Sigmoid colon (tissue), 7 donors: ENCODE results near the gene NRF1. TPM values are rescaled to one million over a fixed set of nuclear protein-coding genes. Genes with fewer than 3 reads are reported as not detected.

ENCODE experiments used
- DNase-seq: peaks from one replicate; pipeline ENCODE4 v3.0.0-alpha.2; 2019
- H3K27ac ChIP-seq, 4 donors: fragments of 200-600 bp; sonication (generic); one replicate each; pipeline ENCODE4 v1.5.1; 2016 to 2019; ENCODE audit warnings: mild to moderate bottlenecking in 1 of 4
- H3K27me3 ChIP-seq, 3 donors: fragments of 200-600 bp; sonication (generic); one replicate each; pipeline ENCODE4 v1.5.1; 2019; ENCODE audit warnings: mild to moderate bottlenecking in 1 of 3
- H3K36me3 ChIP-seq, 4 donors: fragments of 200-600 bp; sonication (generic); one replicate each; pipeline ENCODE4 v1.5.1; 2016 to 2019
- H3K4me1 ChIP-seq, 4 donors: fragments of 200-600 bp; sonication (generic); one replicate each; pipeline ENCODE4 v1.5.1; 2017 to 2019
- H3K4me3 ChIP-seq, 4 donors: fragments of 200-600 bp; sonication (generic); one replicate each; pipeline ENCODE4 v1.5.1; 2017 to 2019; ENCODE audit warnings: mild to moderate bottlenecking in 2 of 4, moderate library complexity in 1 of 4
- H3K9me3 ChIP-seq, 4 donors: fragments of 200-600 bp in 3 of 4; sonication (generic) in 3 of 4; one replicate each; pipeline versions ENCODE4 v1.5.1 to v1.6.1; 2013 to 2019
- CTCF ChIP-seq, 4 experiments: fragments of 450-650 bp in 3 of 4; fragments of 200-600 bp in 1 of 4; IDR thresholded peaks; one replicate each; pipeline ENCODE4 v1.5.1; 2016 to 2019; ENCODE audit warnings: antibody characterized with exemption in 4 of 4, mild to moderate bottlenecking in 3 of 4, moderate library complexity in 2 of 4
- EP300 ChIP-seq, 4 donors: sonication (generic); formaldehyde crosslinking; IDR thresholded peaks; one replicate each; pipeline ENCODE4 v1.6.1; 2017; ENCODE audit warnings: antibody characterized with exemption in 4 of 4
- POLR2A ChIP-seq, 2 donors: fragments of 450-650 bp; IDR thresholded peaks; one replicate each; pipeline ENCODE4 v1.6.1; 2016; ENCODE audit warnings: antibody characterized with exemption in 2 of 2, mild to moderate bottlenecking in 2 of 2, moderate library complexity in 2 of 2
- POLR2AphosphoS5 ChIP-seq, 4 donors: sonication (generic); formaldehyde crosslinking; IDR thresholded peaks; one replicate each; pipeline ENCODE4 v1.6.1; 2017; ENCODE audit warnings: antibody characterized with exemption in 4 of 4
- WGBS, 2 donors: extraction: QIAGEN DNeasy Blood & Tissue Kit; methylation state at CpG; one replicate each; pipeline ENCODE4 v1.1.7; 2013; 5-methylcytosine and 5-hydroxymethylcytosine counted together
- intact Hi-C: fragments of 100-400 bp; cut with DNase I; formaldehyde crosslinking; loops from one replicate; pipeline ENCODE4 v1.15.1; 2023
- polyA plus RNA-seq, 3 donors: library from polyadenylated mRNA; stranded (reverse); fragments of 200-250 nt; gene quantifications; one replicate each; pipeline ENCODE4 v1.2.3, GENCODE V29; 2013
- total RNA-seq, 4 donors: library from RNA; depleted of rRNA; stranded (reverse); fragments of >200 nt; gene quantifications; one replicate each; pipeline ENCODE4 v1.1.0, GENCODE V29; 2016
- donor health status: healthy with polysubstance abuse.
- donor health status: Bipolar disorder and iron deficiency.
- donor health status: healthy.

The NRF1 gene
- total and polyA plus RNA-seq, 7 donors, result 4.8 to 18.1 (median 15.0) TPM

GRCh38 chr7:129767120-129768015 is 155.8 kb downstream of the NRF1 start:
- TF ChIP-seq EP300 (IDR thresholded peaks at IDR 0.05) (no peak), POLR2A (IDR thresholded peaks at IDR 0.05) (no peak), POLR2AphosphoS5 (IDR thresholded peaks at IDR 0.05) (no peak), CTCF (IDR thresholded peaks at IDR 0.05) (no peak)
- 84 to 86% methylated on average over 12 of the region's 12 CpGs for WGBS, 2 donors
- DNase-seq, result no peak
- Histone ChIP-seq H3K9me3 (no peaks in the 10 kb centered on the region), H3K36me3 (no peaks in the 10 kb centered on the region), H3K4me1 (no peaks in the 10 kb centered on the region), H3K27me3 (no peaks in the 10 kb centered on the region), H3K4me3 (no peak overlapping the region), H3K27ac (no peak overlapping the region)
- intact Hi-C loops, result no loop called here

GRCh38 chr7:129768614-129769399 is 157.3 kb downstream of the NRF1 start:
- Histone ChIP-seq H3K9me3 (no peaks in the 10 kb centered on the region), H3K27ac (no peak overlapping the region), H3K36me3 (no peaks in the 10 kb centered on the region), H3K27me3 (no peaks in the 10 kb centered on the region), H3K4me3 (no peak overlapping the region), H3K4me1 (no peaks in the 10 kb centered on the region)
- TF ChIP-seq CTCF (IDR thresholded peaks at IDR 0.05), result no peak
- no peak for TF ChIP-seq EP300 (IDR thresholded peaks at IDR 0.05)
- TF ChIP-seq POLR2AphosphoS5 (IDR thresholded peaks at IDR 0.05), result no peak
- no peak for TF ChIP-seq POLR2A (IDR thresholded peaks at IDR 0.05)
- intact Hi-C loops, result no loop called here
- WGBS, 2 donors, result 90% methylated on average over 17 of the region's 17 CpGs
- no peak for DNase-seq

- Histone ChIP-seq H3K27ac (no peak overlapping the region), H3K36me3 (no peaks in the 10 kb centered on the region), H3K4me3 (no peak overlapping the region), H3K4me1 (no peaks in the 10 kb centered on the region), H3K9me3 (no peaks in the 10 kb centered on the region), H3K27me3 (no peaks in the 10 kb centered on the region)
- 91 to 92% methylated on average over 9 of the region's 9 CpGs for WGBS, 2 donors
- TF ChIP-seq POLR2AphosphoS5 (IDR thresholded peaks at IDR 0.05) (no peak), POLR2A (IDR thresholded peaks at IDR 0.05) (no peak), CTCF (IDR thresholded peaks at IDR 0.05) (no peak), EP300 (IDR thresholded peaks at IDR 0.05) (no peak)
- no peak for DNase-seq
- intact Hi-C loops, result no loop called here
Observed at GRCh38 chr7:129769400-129769774, 157.9 kb downstream of the NRF1 start.

GRCh38 chr7:129769866-129770808 is 158.6 kb downstream of the NRF1 start:
- 82 to 91% methylated on average over 21 of the region's 21 CpGs for WGBS, 2 donors
- DNase-seq, result no peak
- no peaks in the 10 kb centered on the region for H3K27me3 ChIP-seq
- TF ChIP-seq POLR2AphosphoS5 (IDR thresholded peaks at IDR 0.05) (no peak), POLR2A (IDR thresholded peaks at IDR 0.05) (no peak), CTCF (IDR thresholded peaks at IDR 0.05) (no peak), EP300 (IDR thresholded peaks at IDR 0.05) (no peak)
- H3K4me3 ChIP-seq, result no peak overlapping the region
- intact Hi-C loops, result no loop called here
- H3K4me1 ChIP-seq, result no peaks in the 10 kb centered on the region
- no peaks in the 10 kb centered on the region for H3K9me3 ChIP-seq
- H3K36me3 ChIP-seq, result no peaks in the 10 kb centered on the region
- no peak overlapping the region for H3K27ac ChIP-seq
